Measurements from ENCODE around the gene MTCL3.

GRCh38 chr6:127514773-127515227 is 4.3 kb downstream of the MTCL3 start:
- TF ChIP-seq, protein P1, sequence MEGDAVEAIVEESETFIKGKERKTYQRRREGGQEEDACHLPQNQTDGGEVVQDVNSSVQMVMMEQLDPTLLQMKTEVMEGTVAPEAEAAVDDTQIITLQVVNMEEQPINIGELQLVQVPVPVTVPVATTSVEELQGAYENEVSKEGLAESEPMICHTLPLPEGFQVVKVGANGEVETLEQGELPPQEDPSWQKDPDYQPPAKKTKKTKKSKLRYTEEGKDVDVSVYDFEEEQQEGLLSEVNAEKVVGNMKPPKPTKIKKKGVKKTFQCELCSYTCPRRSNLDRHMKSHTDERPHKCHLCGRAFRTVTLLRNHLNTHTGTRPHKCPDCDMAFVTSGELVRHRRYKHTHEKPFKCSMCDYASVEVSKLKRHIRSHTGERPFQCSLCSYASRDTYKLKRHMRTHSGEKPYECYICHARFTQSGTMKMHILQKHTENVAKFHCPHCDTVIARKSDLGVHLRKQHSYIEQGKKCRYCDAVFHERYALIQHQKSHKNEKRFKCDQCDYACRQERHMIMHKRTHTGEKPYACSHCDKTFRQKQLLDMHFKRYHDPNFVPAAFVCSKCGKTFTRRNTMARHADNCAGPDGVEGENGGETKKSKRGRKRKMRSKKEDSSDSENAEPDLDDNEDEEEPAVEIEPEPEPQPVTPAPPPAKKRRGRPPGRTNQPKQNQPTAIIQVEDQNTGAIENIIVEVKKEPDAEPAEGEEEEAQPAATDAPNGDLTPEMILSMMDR (IDR thresholded peaks at IDR 0.05): no peak
- TF ChIP-seq ATF6 (CRISPR knock-in tag; IDR thresholded peaks at IDR 0.05): no peak
- TF ChIP-seq ESRRA (CRISPR knock-in tag; IDR thresholded peaks at IDR 0.05; ENCODE audit: borderline replicate concordance): no peak
- no peak for TF ChIP-seq TEAD4 (CRISPR knock-in tag; IDR thresholded peaks at IDR 0.05)
- TF ChIP-seq USF2 (CRISPR knock-in tag; IDR thresholded peaks at IDR 0.05): no peak
- TF ChIP-seq MAX (CRISPR knock-in tag; IDR thresholded peaks at IDR 0.05): no peak
